Endodermal cell (in vitro differentiated cells): Measurements from ENCODE around the gene CDK12. TPM values are rescaled to one million over a fixed set of nuclear protein-coding genes. Genes with fewer than 3 reads are reported as not detected.

Experiments
- DNase-seq: peaks from one replicate; pipeline ENCODE4 v3.0.0-alpha.2; 2017
- H3K27ac ChIP-seq: 2 replicates; pipeline ENCODE4 v1.5.1; 2013; ENCODE audit warnings: mild to moderate bottlenecking, low read depth, low read length, moderate library complexity
- H3K27me3 ChIP-seq: 2 replicates; pipeline ENCODE4 v1.6.1; 2013; ENCODE audit warnings: mild to moderate bottlenecking, low read length, moderate library complexity; ENCODE audit not compliant: insufficient read depth, control insufficient read depth, poor library complexity, severe bottlenecking
- H3K36me3 ChIP-seq: 2 replicates; pipeline ENCODE4 v1.7.0; 2013; ENCODE audit warnings: mild to moderate bottlenecking, low read length, moderate library complexity; ENCODE audit not compliant: control insufficient read depth, insufficient read depth
- H3K4me1 ChIP-seq: one replicate; pipeline ENCODE4 v1.7.0; 2013; ENCODE audit warnings: low read length; ENCODE audit not compliant: control insufficient read depth, insufficient read depth
- H3K4me3 ChIP-seq: 2 replicates; pipeline ENCODE4 v1.5.1; 2013; ENCODE audit warnings: mild to moderate bottlenecking, low read length, moderate library complexity
- H3K9ac ChIP-seq: 2 replicates; pipeline ENCODE4 v1.6.1; 2013; ENCODE audit warnings: mild to moderate bottlenecking, low read length, moderate library complexity; ENCODE audit not compliant: poor library complexity, severe bottlenecking; ENCODE audit errors: extremely low read depth
- H3K9me3 ChIP-seq: 2 replicates; pipeline ENCODE4 v1.6.1; 2013; ENCODE audit warnings: mild to moderate bottlenecking, low read length, moderate library complexity; ENCODE audit not compliant: control insufficient read depth
- H3K27ac Mint-ChIP-seq: 2 replicates; pipeline ENCODE4 v1.8.0; 2020; ENCODE audit warnings: mixed read lengths
- H3K27me3 Mint-ChIP-seq: 2 replicates; pipeline ENCODE4 v1.8.0; 2021; ENCODE audit warnings: mild to moderate bottlenecking, mixed read lengths; ENCODE audit not compliant: insufficient read depth
- H3K36me3 Mint-ChIP-seq: 2 replicates; pipeline ENCODE4 v1.8.0; 2020; ENCODE audit warnings: low read depth, mixed read lengths
- H3K4me1 Mint-ChIP-seq: 2 replicates; pipeline ENCODE4 v1.8.0; 2020; ENCODE audit warnings: mixed read lengths
- H3K4me3 Mint-ChIP-seq: 2 replicates; pipeline ENCODE4 v1.8.0; 2020; ENCODE audit warnings: mild to moderate bottlenecking, moderate library complexity, mixed read lengths
- H3K9me3 Mint-ChIP-seq: 2 replicates; pipeline ENCODE4 v1.8.0; 2020; ENCODE audit warnings: mild to moderate bottlenecking, mixed read lengths
- CTCF ChIP-seq: fragments of 200-600 bp; sonication (generic); conservative IDR thresholded peaks from 2 replicates; pipeline ENCODE4 v1.5.0; 2021; ENCODE audit warnings: antibody characterized with exemption, mild to moderate bottlenecking
- WGBS, 2 experiments: methylation state at CpG; one replicate each; pipeline versions ENCODE4 v1.1.5 to v1.1.7; 2013; ENCODE audit warnings: missing lambda C conversion rate in 2 of 2, mixed read lengths in 1 of 2; ENCODE audit not compliant: insufficient coverage in 1 of 2, insufficient read length in 1 of 2; 5-methylcytosine and 5-hydroxymethylcytosine counted together
- total RNA-seq, 2 donors: library from RNA; stranded (reverse); fragmentation: NEBNext Ultra II Directional in 1 of 2; extraction: Animal tissue kit (Norgen Biotek cat#: 25700) in 1 of 2; gene quantifications; 2 replicates in 1 of 2; 3 replicates in 1 of 2; pipeline ENCODE4 v1.2.1, GENCODE V29; 2021

CDK12 gene
- total RNA-seq, 2 donors from 2014 or later: 62.8 to 70.2 TPM

GRCh38 chr17:39527220-39527813 lies 66.0 kb downstream of the CDK12 start:
- Mint-ChIP-seq H3K9me3 (no peaks in the 10 kb centered on the region), H3K27ac (no peak overlapping the region), H3K27me3 (no peaks in the 10 kb centered on the region), H3K4me1 (peaks cover 11% of the 10 kb centered on the region), H3K36me3 (peaks cover 63% of the 10 kb centered on the region), H3K4me3 (no peak overlapping the region)
- H3K27me3 ChIP-seq: no peaks in the 10 kb centered on the region
- H3K4me1 ChIP-seq: no peaks in the 10 kb centered on the region
- WGBS, 2 experiments: 89 to 95% methylated on average over 4 to 7 of the region's 7 CpGs
- peak; percentile 59 for DNase-seq
- H3K27ac ChIP-seq: no peak overlapping the region
- H3K36me3 ChIP-seq: peaks cover 98% of the 10 kb centered on the region
- TF ChIP-seq CTCF: peak; percentile 81
- H3K9ac ChIP-seq: no peak overlapping the region
- H3K9me3 ChIP-seq: no peaks in the 10 kb centered on the region
- H3K4me3 ChIP-seq: no peak overlapping the region

GRCh38 chr17:39529455-39529854 lies 68.2 kb downstream of the CDK12 start:
- peaks cover 11% of the 10 kb centered on the region for H3K4me1 Mint-ChIP-seq
- TF ChIP-seq CTCF: no peak
- H3K36me3 ChIP-seq: peaks cover 87% of the 10 kb centered on the region

GRCh38 chr17:39530513-39530912 lies 69.2 kb downstream of the CDK12 start:
- DNase-seq: no peak
- no peak overlapping the region for H3K4me3 Mint-ChIP-seq
- H3K9me3 Mint-ChIP-seq: no peaks in the 10 kb centered on the region
- WGBS, 2 experiments: 92 to 100% methylated on average over 7 to 10 of the region's 10 CpGs
- peaks cover 48% of the 10 kb centered on the region for H3K36me3 Mint-ChIP-seq
- Histone ChIP-seq H3K27me3 (no peaks in the 10 kb centered on the region), H3K9ac (no peak overlapping the region), H3K27ac (no peak overlapping the region), H3K4me1 (peaks cover 3% of the 10 kb centered on the region), H3K36me3 (peaks cover 77% of the 10 kb centered on the region), H3K9me3 (no peaks in the 10 kb centered on the region), H3K4me3 (no peak overlapping the region)
- no peak for TF ChIP-seq CTCF
- H3K4me1 Mint-ChIP-seq: peaks cover 15% of the 10 kb centered on the region
- H3K27me3 Mint-ChIP-seq: no peaks in the 10 kb centered on the region
- no peak overlapping the region for H3K27ac Mint-ChIP-seq

More at GRCh38 chr17:39529455-39529854, 68.2 kb downstream of the CDK12 start:
- Mint-ChIP-seq H3K9me3 (no peaks in the 10 kb centered on the region), H3K27ac (no peak overlapping the region), H3K36me3 (peaks cover 56% of the 10 kb centered on the region), H3K4me3 (no peak overlapping the region), H3K27me3 (no peaks in the 10 kb centered on the region)
- H3K9ac ChIP-seq: no peak overlapping the region
- H3K4me1 ChIP-seq: no peaks in the 10 kb centered on the region
- H3K27ac ChIP-seq: no peak overlapping the region
- DNase-seq: no peak
- no peaks in the 10 kb centered on the region for H3K27me3 ChIP-seq
- WGBS, 2 experiments: 94% methylated on average over 2 of the region's 2 CpGs; no CpG with 5 or more reads in 1 of the 2 experiments
- no peaks in the 10 kb centered on the region for H3K9me3 ChIP-seq
- H3K4me3 ChIP-seq: no peak overlapping the region
